ENCODE measurements around the gene ASF1A. TPM values are rescaled to one million over a fixed set of nuclear protein-coding genes. Genes with fewer than 3 reads are reported as not detected.

The ASF1A gene
- total and polyA plus RNA-seq, 9 of the 15 experiments (the other 6 are each of a cell fraction or from before 2014, with no cell fraction given), result 31.5 to 45.3 (median 34.8) TPM

GRCh38 chr6:118896339-118897136 lies 2.6 kb downstream of the ASF1A start (continued):
- peak in 1 of 2 experiments; percentile 56 for TF ChIP-seq AFF1 (IDR thresholded peaks at IDR 0.05; ENCODE audit: low read depth in 1 of 2, partially characterized antibody in 2 of 2)
- TF ChIP-seq ZNF507 (tag; conservative IDR thresholded peaks at IDR 0.05), result no peak
- TF ChIP-seq RBM39 (optimal IDR thresholded peaks at IDR 0.05; ENCODE audit: low read depth, low read length), result no peak
- no peak for TF ChIP-seq RBM14 (IDR thresholded peaks at IDR 0.05; ENCODE audit: borderline replicate concordance, insufficient read depth, low read depth, low read length)
- no peak for TF ChIP-seq ZNF431 (CRISPR knock-in tag; IDR thresholded peaks at IDR 0.05)
- no peak for TF ChIP-seq RBM15 (IDR thresholded peaks at IDR 0.05; ENCODE audit: insufficient read depth, low read length)
- no peak for TF ChIP-seq ESRRA (IDR thresholded peaks at IDR 0.05; ENCODE audit: borderline replicate concordance, low read depth)
- no peak for TF ChIP-seq E2F5 (CRISPR knock-in tag; IDR thresholded peaks at IDR 0.05)
- no peak for TF ChIP-seq HMG20B (CRISPR knock-in tag; IDR thresholded peaks at IDR 0.05)
- TF ChIP-seq RBM34 (IDR thresholded peaks at IDR 0.05; ENCODE audit: borderline replicate concordance, insufficient read depth, low read length), result no peak
- no peak for TF ChIP-seq NRF1 (conservative IDR thresholded peaks at IDR 0.05 in 1 of 2, IDR thresholded peaks at IDR 0.05 in 1 of 2)
- no peak for TF ChIP-seq NONO (IDR thresholded peaks at IDR 0.05; ENCODE audit: low read depth in 2 of 2, low read length in 1 of 2)
- no peak for TF ChIP-seq ZFPM2 (CRISPR knock-in tag; IDR thresholded peaks at IDR 0.05)
- TF ChIP-seq ILF3 (IDR thresholded peaks at IDR 0.05; ENCODE audit: borderline replicate concordance), result no peak
- TF ChIP-seq TCF3 (CRISPR knock-in tag; IDR thresholded peaks at IDR 0.05), result no peak
- TF ChIP-seq DIDO1 (tag; IDR thresholded peaks at IDR 0.05; ENCODE audit: low read depth), result no peak
- no peak for TF ChIP-seq ZNF174 (CRISPR knock-in tag; IDR thresholded peaks at IDR 0.05)
- TF ChIP-seq PRDM10 (IDR thresholded peaks at IDR 0.05; ENCODE audit: partially characterized antibody), result peak; percentile 59
- peak in 1 of 2 experiments; percentile 89; a peak in 2 of 3 replicates for TF ChIP-seq CBX3 (IDR thresholded peaks at IDR 0.05; ENCODE audit: borderline replicate concordance in 1 of 2, low read length in 2 of 2)
